HT-29 (cell line): Measurements from ENCODE around the gene SYK. TPM values are rescaled to one million over a fixed set of nuclear protein-coding genes. Genes with fewer than 3 reads are reported as not detected.
A peak's percentile ranks its signal among the peaks of the same experiment; 100 is the strongest.
"Not testable (repeated sequence)": the region's sequence is repeated elsewhere in the genome, so short reads cannot be mapped to it uniquely, and the experiment has no call there.

Experiments used
- DNase-seq: peaks from one replicate; pipeline ENCODE4 v3.0.0-alpha.2; 2015; ENCODE audit warnings: low spot score
- total RNA-seq: library from RNA; depleted of rRNA; stranded (reverse); fragments of >200 nt; shearing (Covaris generic); gene quantifications from 2 replicates; pipeline ENCODE4 v1.2.3, GENCODE V29; 2014; rRNA removed

SYK gene
- total RNA-seq: 24.2 and 34.7 TPM in 2 replicates

DNA sequence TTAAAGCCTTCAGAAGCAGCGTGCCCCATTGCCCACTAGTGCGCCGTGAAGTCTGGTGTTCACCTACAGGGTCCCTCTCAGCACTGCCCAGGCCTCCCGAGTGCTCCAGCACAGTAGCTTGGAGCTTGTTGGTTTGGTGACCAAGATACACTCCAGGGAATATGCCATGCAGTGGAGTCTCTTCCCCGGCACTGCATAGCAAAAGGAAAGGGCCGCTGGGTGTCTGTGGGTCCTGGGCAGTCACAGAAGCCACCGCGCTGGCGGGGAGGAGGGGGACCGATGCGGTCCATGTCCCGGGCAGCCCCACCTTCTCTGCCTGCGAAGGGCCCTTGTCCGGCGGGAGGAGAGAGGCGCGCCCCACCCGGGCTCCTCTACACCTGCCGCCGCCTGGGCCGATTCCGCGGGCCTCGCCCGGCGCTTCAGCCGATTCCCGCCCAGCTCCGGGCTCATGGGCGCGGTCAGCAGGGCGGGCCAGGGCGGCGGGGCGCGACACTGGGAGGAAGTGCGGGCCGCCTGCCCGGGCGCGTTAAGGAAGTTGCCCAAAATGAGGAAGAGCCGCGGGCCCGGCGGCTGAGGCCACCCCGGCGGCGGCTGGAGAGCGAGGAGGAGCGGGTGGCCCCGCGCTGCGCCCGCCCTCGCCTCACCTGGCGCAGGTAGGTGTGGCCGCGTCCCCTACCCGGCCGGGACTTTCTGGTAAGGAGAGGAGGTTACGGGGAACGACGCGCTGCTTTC, at the start of gene SYK:
TSS of gene SYK (plus strand) at position 579 of the 732 bp plus-strand sequence. CDS start 42,080 bp downstream, outside the sequence.
- peak; percentile 80 for DNase-seq

DNA sequence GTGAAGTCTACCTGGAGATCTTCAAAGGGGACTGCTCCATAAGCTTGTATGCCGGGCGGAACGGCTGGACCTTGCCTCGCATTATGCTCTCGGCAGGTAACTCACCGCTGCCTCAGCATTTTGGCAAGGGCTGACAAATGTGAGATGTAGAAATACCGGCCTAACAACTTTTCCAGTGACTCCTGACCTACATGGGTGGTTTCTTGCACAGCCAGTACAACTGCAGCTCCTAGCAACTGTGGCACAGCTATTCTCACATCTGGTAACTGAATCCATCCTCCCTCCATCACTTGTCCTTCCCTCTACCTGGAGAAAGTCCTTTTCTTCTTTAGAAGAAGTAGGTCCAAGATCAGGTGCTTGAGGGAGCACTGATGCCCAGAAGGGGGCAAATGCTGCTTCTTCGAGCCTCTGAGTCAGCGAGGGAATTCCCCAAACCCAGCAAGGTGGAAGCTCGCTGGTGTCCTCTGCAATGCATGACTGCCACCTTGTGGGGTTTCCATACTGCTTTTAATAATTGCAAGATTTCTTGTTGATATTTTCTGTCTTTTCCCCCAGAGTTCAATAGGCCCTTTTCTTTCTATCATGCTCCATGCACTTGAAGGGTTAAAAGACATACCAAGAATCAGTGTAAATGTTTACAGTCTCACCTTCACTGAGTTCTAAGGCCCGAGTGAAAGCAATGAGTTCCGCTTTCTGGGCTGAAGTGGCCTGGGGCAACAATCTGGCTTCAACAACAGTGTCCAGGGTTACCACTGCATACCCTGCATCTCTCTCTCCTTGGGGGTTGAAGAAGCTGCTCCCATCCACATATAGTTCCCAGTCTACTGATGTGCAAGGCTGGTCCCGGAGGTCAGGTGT, 45.9 kb upstream of the SYK start:
- DNase-seq: peak; percentile 73

DNA sequence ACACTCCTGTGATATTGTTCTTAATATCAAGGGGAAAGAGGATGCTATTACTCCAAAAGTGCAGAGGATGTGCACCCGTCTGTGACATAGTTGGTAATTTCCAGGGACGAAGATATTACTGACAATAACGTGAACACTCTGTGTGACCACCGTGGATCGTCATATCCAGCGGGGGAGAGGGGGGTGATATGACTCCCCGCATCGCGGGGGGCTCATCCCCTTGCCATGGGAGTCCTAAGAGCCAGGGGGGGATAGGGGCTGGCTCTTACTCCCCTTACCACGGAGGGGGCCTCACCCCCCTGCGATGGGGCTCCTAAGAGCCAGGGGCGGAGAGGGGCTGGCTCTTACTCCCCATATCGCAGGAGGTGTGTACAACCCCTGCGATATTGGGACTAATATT, 41.0 kb upstream of the SYK start:
- not testable (repeated sequence) for DNase-seq

DNA sequence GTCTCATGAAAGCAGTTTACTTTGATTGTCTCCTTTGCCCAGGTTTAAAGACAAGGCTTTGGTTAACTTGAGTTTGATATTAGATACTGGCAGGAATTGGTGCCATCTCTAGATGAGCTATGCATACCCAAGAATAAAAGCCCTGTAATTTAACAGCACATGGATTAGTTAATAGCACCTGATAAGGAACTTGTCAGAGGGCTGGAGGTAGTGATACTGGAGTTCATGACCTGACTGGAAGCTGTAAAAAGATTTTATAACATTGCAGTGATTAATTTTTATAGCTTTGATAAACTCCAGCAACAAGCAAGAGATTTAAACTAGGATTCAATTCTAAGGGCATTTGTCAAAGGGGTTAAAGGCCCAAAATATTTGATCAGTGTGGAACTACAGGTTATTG, 34.9 kb upstream of the SYK start:
- no peak for DNase-seq

DNA sequence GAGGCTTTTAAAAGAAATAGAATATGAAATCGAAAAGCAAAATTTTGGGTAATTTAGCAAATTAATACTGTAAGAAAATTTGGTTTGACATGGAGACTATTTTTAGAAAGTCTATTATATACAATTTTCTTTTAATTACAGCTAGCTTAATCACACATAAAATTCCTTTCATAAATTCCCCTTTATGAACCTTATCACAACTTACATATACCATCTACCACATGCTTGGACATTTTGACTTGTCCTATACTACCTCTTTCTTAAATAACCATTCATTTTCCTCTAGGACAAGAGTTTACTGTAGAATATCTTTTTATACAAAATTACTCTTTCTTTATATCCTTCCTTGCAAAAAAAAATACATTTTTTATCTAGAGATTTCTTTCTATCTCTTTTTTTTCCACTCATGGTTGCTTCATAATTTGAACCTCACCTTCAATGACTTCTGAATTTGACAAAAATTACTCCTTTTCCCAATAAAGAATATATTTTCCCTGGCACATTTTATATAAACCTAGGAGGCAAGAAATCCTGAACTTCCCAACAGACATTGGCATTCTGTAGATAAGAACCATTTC, 34.0 kb upstream of the SYK start:
- DNase-seq: no peak

DNA sequence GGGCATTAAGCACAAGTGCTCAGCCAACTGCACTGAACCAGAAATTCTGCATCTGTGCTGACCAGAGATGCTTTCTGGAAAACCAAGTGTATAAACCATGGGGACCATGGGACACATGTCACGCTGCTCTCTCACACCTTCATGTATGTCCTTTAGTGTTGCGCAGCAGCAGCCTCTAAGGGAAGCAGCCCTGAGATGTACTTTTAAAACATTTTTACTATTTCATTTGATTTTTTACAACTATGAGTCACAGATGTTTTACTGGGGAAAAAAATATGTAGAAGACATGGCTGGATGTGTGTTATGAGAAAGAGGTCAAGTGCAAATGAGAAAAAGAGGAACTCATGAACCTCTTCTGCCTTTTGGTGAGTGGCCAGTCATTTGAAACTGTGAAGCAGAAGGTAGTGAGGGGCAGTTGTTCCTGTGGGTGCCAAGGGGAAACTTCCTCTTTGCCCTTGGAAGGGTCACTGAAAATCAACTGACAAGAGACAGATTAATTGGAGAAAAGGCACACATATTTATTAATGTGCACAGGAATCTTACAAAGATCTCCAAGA, 31.4 kb upstream of the SYK start:
- DNase-seq: no peak

DNA sequence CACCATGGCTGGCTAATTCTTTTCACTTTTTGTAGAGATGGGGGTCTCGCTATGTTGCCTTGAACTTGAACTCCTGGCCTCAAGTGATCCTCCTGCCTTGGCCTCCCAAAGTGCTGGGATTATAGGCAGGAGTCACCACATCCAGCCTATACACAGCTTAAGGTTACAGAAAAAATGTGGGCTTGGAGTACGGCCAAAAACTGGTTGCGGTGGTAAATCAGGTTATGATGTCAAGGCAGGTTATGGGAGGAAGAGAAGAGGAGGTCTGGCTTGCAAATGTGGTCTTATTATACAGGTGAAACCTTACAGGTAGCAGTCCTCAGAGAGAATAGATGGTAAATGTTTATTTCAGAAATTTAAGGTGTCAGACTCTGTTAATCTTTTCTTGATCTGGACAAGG, 30.7 kb upstream of the SYK start:
- DNase-seq: no peak

DNA sequence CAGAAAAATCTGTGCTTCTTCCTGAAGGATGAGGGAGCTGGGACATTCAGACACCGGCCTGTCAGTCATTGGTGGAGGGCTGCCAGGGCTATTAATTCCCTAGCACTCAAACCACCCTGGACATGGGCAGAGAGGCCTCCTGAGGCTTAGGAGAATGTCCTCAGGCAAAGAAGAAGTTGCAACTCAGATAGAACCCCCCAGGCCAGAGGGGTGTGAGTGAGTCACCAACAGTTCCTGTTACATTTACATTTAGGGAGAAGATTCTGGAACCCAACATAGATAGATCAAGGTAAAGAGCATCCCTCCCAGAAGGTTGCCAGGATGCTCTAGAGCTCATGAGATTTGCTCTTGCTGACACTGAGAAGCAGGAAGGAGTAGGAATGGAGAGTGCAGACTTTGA, 29.2 kb upstream of the SYK start:
- DNase-seq: no peak

DNA sequence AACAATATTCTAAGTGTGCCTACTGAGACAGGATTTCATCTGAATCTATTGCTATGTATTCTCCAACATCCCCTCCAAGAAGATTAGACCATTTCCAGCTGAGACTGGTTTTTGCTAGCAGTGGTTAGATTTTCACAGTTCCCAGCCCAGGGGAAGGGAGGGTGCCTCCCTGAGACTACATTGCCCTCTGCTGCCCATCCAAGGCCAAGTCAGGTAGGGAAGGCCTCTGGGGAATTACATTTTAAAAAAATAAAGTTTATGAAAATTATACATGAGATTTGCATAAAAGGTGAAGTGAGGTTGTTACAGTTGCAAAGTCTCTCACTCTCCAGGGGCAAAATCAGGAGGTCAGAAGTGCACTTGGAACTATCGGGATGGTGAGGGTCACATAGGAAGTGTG, 28.0 kb upstream of the SYK start:
- DNase-seq: peak; percentile 25

DNA sequence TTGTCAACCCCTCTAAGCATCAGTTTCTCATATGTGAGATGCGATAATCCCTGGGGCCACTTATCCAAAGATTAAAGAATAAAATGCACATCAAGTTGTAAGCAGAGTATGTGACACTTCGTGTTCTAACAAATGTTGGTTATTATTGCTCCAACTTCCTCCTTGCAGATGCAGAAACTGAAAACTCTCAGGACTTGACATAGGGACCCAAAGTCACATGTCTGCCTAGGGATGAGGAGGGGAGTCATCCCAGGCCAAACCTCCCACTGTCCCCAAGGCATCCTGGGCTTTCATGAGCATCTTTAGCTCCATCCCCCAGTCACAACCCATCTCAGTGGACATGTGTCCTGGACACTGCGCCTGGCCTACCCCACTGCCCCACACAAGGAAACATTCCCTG, 27.5 kb upstream of the SYK start:
- DNase-seq: no peak

DNA sequence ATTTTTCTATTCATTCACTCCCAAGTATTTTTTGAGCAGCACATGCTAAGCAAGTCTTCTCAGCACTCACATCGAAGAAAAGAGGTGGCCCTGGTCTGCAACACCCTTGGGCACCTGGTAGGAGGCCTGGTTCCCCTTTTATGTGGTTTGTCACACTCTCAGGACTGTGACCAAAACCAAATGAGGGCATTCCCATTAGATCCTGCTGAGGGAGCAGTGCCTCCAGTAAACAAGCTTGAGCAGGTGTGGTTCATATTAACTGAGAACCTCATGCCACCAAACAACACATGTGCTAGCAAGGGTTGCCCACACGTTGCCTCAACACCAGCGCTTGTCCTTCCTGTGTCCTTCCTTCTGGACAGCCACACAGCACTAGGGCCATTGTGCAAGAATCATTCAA, 26.9 kb upstream of the SYK start:
- DNase-seq: no peak

DNA sequence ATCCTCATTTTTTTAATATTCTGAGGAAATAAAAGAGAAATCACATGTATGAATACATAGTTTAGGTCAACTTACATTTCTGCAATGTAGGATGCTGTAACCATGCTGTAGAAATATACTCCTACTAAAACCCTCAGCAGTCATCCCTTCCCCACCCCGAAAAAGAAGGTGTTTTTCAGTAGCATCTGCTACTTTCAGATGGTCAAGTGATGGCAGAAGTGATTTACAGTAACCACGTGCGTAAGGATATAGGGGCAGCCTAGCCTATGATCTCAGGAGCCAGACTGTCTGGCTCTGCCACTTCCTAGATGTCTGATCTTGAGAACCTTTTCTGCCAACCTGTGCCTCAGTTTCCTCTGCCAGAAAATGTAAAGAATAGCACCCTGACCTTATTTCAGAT, 26.0 kb upstream of the SYK start:
- DNase-seq: no peak

DNA sequence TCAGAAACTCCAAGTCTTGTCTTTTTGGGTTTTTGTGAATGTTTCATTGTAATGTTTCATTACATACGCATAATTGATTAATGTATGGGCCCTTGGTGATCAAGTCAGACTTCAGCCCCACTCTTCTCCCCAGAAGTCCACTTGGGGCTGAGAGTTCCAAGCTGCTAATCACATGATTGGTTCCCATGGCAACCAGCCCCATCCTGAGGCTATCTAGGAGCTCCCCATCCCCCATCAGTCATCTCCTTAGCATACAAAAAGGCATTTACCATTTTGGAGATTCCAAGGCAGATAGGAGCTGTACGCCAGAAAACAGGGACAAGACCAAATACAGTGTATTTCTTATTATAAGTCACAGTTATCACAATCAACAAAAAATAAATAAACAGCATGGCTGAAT, 22.9 kb upstream of the SYK start:
- no peak for DNase-seq

DNA sequence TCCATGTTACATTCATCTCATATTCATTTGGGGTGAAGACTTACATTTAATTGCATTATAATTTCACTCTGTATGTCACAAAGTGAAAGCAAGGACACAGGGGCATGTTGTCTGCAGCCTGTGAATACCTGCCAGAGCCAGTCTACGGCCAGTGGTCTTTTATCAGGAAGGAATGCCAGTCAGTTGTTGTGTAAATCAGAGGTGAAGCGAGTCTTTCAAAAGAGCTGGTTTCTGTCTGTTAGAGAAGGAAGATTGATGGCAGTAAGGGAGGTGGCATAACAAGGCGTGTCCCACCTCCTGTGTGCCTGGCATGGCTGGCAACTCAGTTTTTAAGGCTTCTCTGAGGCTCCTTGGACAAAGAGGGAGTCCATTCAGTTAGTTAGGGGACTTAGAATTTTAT, 18.1 kb upstream of the SYK start:
- DNase-seq: no peak

DNA sequence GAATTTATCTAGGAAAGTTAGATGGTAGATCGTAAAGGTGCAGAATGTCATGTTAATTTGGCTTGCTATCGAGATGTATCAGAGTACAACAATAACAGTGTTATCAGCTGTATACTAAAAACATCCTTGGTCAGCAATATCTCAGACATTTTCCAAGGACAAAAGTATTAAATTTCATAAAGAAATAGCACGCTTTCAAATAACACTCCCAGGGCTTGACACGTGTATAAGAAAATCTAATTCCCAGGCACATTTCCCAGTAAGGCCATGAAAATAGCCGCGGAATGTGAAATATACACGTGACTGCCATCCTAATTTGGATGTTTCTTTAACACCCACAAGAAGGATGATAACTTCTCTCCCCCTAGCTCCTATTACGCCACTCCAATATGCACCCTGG, 17.7 kb upstream of the SYK start:
- DNase-seq: no peak

DNA sequence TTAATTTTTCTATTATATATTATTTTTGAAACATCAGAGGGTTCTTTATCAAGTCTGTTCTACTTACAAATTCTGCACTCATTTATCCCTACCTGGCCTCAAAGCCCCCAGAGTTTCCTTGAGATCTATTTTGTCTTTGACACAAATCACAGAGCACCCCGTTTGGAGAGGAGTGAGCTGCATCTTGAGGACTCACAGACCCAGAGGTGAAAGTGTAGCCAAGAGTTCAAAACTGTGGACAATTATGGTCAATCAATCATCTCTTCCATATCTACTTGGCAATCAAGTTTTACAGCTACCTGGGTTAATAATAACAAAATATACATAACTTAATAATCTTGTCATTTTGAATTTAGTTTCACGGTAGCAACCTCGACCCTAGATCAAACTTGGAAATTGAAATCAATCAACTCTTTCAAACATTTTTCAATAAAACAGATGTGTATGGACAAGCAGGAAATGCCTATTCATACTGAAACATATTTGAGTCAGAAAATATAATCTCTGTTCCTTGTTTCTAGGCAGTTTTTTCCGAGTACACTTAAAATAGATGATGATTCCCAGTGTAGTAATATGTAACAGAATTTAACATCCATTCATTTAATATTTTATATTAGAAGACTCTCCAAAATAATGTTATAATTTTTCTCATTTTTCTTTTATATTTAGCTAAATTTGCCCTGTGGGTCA, 13.7 kb upstream of the SYK start:
- DNase-seq: no peak

DNA sequence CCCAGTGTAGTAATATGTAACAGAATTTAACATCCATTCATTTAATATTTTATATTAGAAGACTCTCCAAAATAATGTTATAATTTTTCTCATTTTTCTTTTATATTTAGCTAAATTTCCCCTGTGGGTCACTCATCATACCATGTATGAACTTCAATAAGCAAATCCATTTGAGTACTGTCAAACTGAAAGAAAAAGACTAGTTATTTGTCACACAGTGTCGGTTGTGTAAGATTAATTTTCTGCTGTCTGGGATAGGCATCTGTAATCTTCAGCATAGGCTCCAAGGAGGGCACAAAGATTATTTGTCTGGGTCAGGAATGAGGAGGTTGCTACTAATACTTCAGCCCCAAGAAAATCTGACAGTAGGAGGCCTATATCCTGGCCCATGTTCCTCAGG, 13.1 kb upstream of the SYK start:
- not testable (repeated sequence) for DNase-seq

DNA sequence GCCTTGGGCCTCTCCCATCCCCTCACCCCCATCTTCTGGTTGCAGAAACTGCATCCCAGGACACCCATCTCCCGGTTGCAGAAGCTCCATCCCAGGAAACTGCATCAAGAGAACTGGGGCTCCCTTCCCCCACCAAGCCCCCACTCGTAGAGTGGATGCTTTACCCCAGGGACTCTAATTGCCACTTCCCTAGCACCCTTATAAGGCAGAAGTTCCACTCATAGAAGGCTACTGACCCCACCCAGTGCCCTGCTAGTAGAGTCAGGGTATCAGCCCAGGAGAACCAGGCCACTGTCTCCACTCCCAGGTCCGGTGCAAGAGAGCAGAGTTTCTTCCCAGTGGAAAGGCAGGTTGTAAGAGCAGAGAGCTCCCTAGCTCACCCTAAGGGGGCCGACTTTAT, 12.2 kb upstream of the SYK start:
- no peak for DNase-seq

DNA sequence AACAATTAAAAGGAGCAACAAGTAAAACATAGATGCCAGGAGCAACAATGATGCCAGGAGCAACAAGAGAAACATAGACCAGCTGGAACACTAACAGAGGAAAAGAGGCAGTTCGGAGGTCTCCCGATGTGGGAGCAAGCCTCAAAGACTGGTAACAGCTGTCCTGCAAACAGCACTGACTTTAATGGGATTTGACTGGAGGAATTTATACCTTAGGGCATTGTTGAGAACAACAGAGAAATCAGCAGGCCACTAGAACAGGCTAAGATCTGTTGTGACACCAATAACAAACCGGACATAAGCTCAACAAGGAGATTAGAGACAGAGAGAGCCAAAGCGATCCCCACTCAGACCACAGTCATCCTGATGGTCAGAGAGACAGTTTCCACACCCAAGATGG, 11.8 kb upstream of the SYK start:
- DNase-seq: no peak

DNA sequence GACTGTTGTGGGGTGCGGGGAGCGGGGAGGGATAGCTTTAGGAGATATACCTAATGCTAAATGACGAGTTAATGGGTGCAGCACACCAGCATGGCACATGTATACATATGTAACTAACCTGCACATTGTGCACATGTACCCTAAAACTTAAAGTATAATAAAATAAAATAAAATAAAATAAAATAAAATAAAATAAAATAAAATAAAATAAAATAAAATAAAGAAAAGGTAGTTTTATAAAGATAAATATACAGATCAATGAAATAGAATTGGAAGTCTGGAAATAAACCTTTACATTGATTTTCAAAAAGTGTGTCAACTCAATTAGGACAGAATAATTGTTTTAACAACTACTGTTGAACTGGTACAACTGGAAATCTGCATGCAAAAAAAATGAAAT, 8.6 kb upstream of the SYK start:
- DNase-seq: not testable (repeated sequence)

DNA sequence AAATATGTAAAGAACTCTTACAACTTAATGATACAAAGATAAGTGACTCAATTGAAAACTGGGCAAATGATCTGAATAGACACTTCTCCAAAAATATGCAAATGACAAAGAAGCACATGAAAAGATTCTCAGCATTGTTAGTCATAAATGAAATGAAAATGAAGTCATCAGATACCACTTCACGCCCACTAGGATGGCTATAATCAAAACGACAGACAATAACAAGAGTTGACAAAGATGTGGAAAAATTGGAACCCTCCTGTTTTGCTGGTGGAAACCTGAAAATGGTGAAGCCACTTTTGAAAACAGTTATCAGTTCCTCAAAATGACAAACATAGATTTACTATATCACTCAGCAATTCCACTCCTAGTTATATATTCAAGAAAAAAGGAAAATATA, 7.9 kb upstream of the SYK start:
- DNase-seq: no peak

DNA sequence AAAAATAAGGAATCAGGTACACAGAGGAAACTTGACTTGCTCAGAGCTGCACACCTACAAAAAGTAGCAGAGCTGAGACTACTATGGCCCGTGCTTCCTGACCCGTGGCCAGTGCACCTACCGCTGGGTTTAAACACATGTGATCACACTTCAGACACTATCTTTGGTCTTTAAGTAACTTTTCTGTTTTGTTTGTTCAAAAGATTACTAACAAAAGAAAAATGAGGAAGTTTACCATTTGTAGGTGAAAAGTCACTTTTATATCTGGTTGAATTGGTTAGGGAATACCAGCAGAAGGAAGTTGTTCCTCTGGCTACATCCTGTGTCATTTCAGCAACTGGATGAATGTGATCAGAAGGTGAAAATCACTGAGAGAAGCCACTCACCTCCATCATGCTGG, 6.5 kb upstream of the SYK start:
- DNase-seq: peak; percentile 51
